KOPT-K1 (cell line): Measurements from ENCODE around the gene C15orf61.

ENCODE experiments used
- H3K27ac ChIP-seq: fragments of 200-600 bp; sonication (generic); 2 replicates; pipeline ENCODE4 v1.5.1; 2016; ENCODE audit warnings: antibody characterized with exemption, mild to moderate bottlenecking, low read depth, low read length; ENCODE audit not compliant: poor library complexity, severe bottlenecking
- H3K36me3 ChIP-seq: fragments of 200-600 bp; sonication (generic); 2 replicates; pipeline ENCODE4 v1.5.1; 2017; ENCODE audit warnings: antibody characterized with exemption, mild to moderate bottlenecking, low read length, moderate library complexity; ENCODE audit not compliant: insufficient read depth
- H3K9me3 ChIP-seq: fragments of 200-600 bp; sonication (generic); 2 replicates; pipeline ENCODE4 v1.5.1; 2017; ENCODE audit warnings: antibody characterized with exemption, low read length, mild to moderate bottlenecking; ENCODE audit not compliant: insufficient read depth, poor library complexity, severe bottlenecking

Gene C15orf61

GRCh38 chr15:67534360-67534759 lies 13.4 kb downstream of the C15orf61 start:
- Histone ChIP-seq H3K27ac (no peak overlapping the region), H3K36me3 (peaks cover 6% of the 10 kb centered on the region; the same call in 1 of the 2 replicates), H3K9me3 (no peaks in the 10 kb centered on the region)

- Histone ChIP-seq H3K36me3 (no peaks in the 10 kb centered on the region), H3K9me3 (no peaks in the 10 kb centered on the region), H3K27ac (no peak overlapping the region)
Measured at GRCh38 chr15:67537771-67538170, 16.8 kb downstream of the C15orf61 start.

- Histone ChIP-seq H3K27ac (peak within 1 kb of the TSS; percentile 74), H3K36me3 (peaks cover 23% of the 10 kb centered on the region), H3K9me3 (no peaks in the 10 kb centered on the region)
Measured at GRCh38 chr15:67542420-67543347, 21.8 kb downstream of the C15orf61 start, which contains the start of gene MAP2K5. Gene MAP2K5 (plus strand): TSS chr15:67542703. CDS start chr15:67543336, 633 bp downstream.

GRCh38 chr15:67543348-67543718 lies 22.4 kb downstream of the C15orf61 start:
- H3K9me3 ChIP-seq, result no peaks in the 10 kb centered on the region
- peaks cover 30% of the 10 kb centered on the region for H3K36me3 ChIP-seq
- H3K27ac ChIP-seq, result peak overlapping the region; percentile 74

GRCh38 chr15:67544475-67544874 lies 23.5 kb downstream of the C15orf61 start:
- H3K36me3 ChIP-seq, result peaks cover 31% of the 10 kb centered on the region
- H3K9me3 ChIP-seq, result no peaks in the 10 kb centered on the region
- H3K27ac ChIP-seq, result no peak overlapping the region

GRCh38 chr15:67545864-67546263 lies 24.9 kb downstream of the C15orf61 start:
- H3K9me3 ChIP-seq, result no peaks in the 10 kb centered on the region
- H3K36me3 ChIP-seq, result peaks cover 39% of the 10 kb centered on the region
- H3K27ac ChIP-seq, result no peak overlapping the region

GRCh38 chr15:67547064-67547463 lies 26.1 kb downstream of the C15orf61 start:
- H3K27ac ChIP-seq, result no peak overlapping the region
- no peaks in the 10 kb centered on the region for H3K9me3 ChIP-seq
- H3K36me3 ChIP-seq, result peaks cover 46% of the 10 kb centered on the region

GRCh38 chr15:67547836-67548235 lies 26.9 kb downstream of the C15orf61 start:
- H3K9me3 ChIP-seq, result no peaks in the 10 kb centered on the region
- H3K27ac ChIP-seq, result no peak overlapping the region

GRCh38 chr15:67548236-67548852 lies 27.4 kb downstream of the C15orf61 start:
- Histone ChIP-seq H3K36me3 (peaks cover 46% of the 10 kb centered on the region), H3K27ac (no peak overlapping the region), H3K9me3 (no peaks in the 10 kb centered on the region)

More at GRCh38 chr15:67547836-67548235, 26.9 kb downstream of the C15orf61 start:
- H3K36me3 ChIP-seq, result peaks cover 46% of the 10 kb centered on the region

- H3K27ac ChIP-seq, result no peak overlapping the region
- peaks cover 46% of the 10 kb centered on the region for H3K36me3 ChIP-seq
- H3K9me3 ChIP-seq, result no peaks in the 10 kb centered on the region
Measured at GRCh38 chr15:67548862-67549651, 28.1 kb downstream of the C15orf61 start.

- H3K9me3 ChIP-seq, result no peaks in the 10 kb centered on the region
- peaks cover 43% of the 10 kb centered on the region for H3K36me3 ChIP-seq
- no peak overlapping the region for H3K27ac ChIP-seq
Measured at GRCh38 chr15:67549736-67550135, 28.8 kb downstream of the C15orf61 start.

- no peak overlapping the region for H3K27ac ChIP-seq
- H3K9me3 ChIP-seq, result no peaks in the 10 kb centered on the region
- peaks cover 38% of the 10 kb centered on the region for H3K36me3 ChIP-seq
Measured at GRCh38 chr15:67550522-67550921, 29.6 kb downstream of the C15orf61 start.

- Histone ChIP-seq H3K36me3 (peaks cover 34% of the 10 kb centered on the region), H3K9me3 (no peaks in the 10 kb centered on the region), H3K27ac (no peak overlapping the region)
Measured at GRCh38 chr15:67551207-67551743, 30.3 kb downstream of the C15orf61 start.

- Histone ChIP-seq H3K36me3 (peaks cover 32% of the 10 kb centered on the region), H3K9me3 (peaks cover 11% of the 10 kb centered on the region), H3K27ac (no peak overlapping the region)
Measured at GRCh38 chr15:67554580-67554979, 33.6 kb downstream of the C15orf61 start.
